GM12872 (cell line): ENCODE data around the gene NCK2.

ENCODE experiments used
- CTCF ChIP-seq: IDR thresholded peaks from 3 replicates; pipeline ENCODE4 v1.5.1; 2011; ENCODE audit warnings: low read depth, mild to moderate bottlenecking, low read length, moderate library complexity; ENCODE audit not compliant: insufficient read depth

NCK2 gene

GRCh38 chr2:105746177-105747080 lies 1.7 kb downstream of the NCK2 start:
- TF ChIP-seq CTCF, result no peak

GRCh38 chr2:105747254-105747894 lies 2.7 kb downstream of the NCK2 start:
- no peak for TF ChIP-seq CTCF

- TF ChIP-seq CTCF, result no peak
These were observed 3.3 kb downstream of the NCK2 start for GRCh38 chr2:105747991-105748390.

GRCh38 chr2:105748566-105748965 lies 3.9 kb downstream of the NCK2 start:
- no peak for TF ChIP-seq CTCF

- no peak for TF ChIP-seq CTCF
These were observed 5.1 kb downstream of the NCK2 start for GRCh38 chr2:105749583-105750400.

- no peak for TF ChIP-seq CTCF
These were observed 6.0 kb downstream of the NCK2 start for GRCh38 chr2:105750735-105751134.

GRCh38 chr2:105751272-105751671 lies 6.6 kb downstream of the NCK2 start:
- TF ChIP-seq CTCF, result no peak
